WTC11 (cell line): ENCODE measurements around the gene UBXN6. TPM values are rescaled to one million over a fixed set of nuclear protein-coding genes. Genes with fewer than 3 reads are reported as not detected.

ENCODE experiments used
- ATAC-seq: fragments of 200-7000 bp; cut with Tn5 transposase; 2 replicates; pipeline ENCODE4 v1.10.0; 2021; ENCODE audit warnings: mild to moderate bottlenecking, moderate library complexity
- CTCF ChIA-PET: fragments of 300-600 bp; sonication (Branson Sonifier 250); formaldehyde crosslinking; loops from one replicate; lab custom pipeline; 2021; ENCODE audit warnings: antibody characterized with exemption; lab: Charles Lee
- POLR2A ChIA-PET: fragments of 350-600 bp; sonication (Branson Sonifier 250); formaldehyde crosslinking; loops from one replicate; lab custom pipeline; 2021; ENCODE audit warnings: antibody characterized with exemption; lab: Charles Lee
- DNase-seq: peaks from one replicate; pipeline ENCODE4 v3.0.0; 2021; ENCODE audit warnings: low spot score
- H3K27ac Mint-ChIP-seq: 2 replicates; pipeline ENCODE4 v1.8.0; 2021; ENCODE audit warnings: mixed read lengths
- H3K27me3 Mint-ChIP-seq: 2 replicates; pipeline ENCODE4 v1.8.0; 2021; ENCODE audit warnings: low read depth, mild to moderate bottlenecking, moderate library complexity, mixed read lengths
- H3K36me3 Mint-ChIP-seq: 2 replicates; pipeline ENCODE4 v1.8.0; 2021; ENCODE audit warnings: mixed read lengths
- H3K4me1 Mint-ChIP-seq: 2 replicates; pipeline ENCODE4 v1.8.0; 2022; ENCODE audit warnings: mixed read lengths
- H3K4me3 Mint-ChIP-seq: 2 replicates; pipeline ENCODE4 v1.8.0; 2021; ENCODE audit warnings: mild to moderate bottlenecking, moderate library complexity, mixed read lengths
- H3K9me3 Mint-ChIP-seq: 2 replicates; pipeline ENCODE4 v1.8.0; 2021; ENCODE audit warnings: mixed read lengths
- ATF1 ChIP-seq: sonication (generic); formaldehyde crosslinking; IDR thresholded peaks from 2 replicates; pipeline ENCODE4 v1.8.1; 2023; ENCODE audit warnings: mild to moderate bottlenecking, moderate library complexity, missing genetic modification reagents
- ATF3 ChIP-seq: sonication (generic); formaldehyde crosslinking; conservative IDR thresholded peaks from 2 replicates; pipeline ENCODE4 v1.8.1; 2022; ENCODE audit warnings: mild to moderate bottlenecking, missing genetic modification reagents
- CREB1 ChIP-seq: sonication (generic); formaldehyde crosslinking; IDR thresholded peaks from 2 replicates; pipeline ENCODE4 v1.8.0; 2023; ENCODE audit warnings: mild to moderate bottlenecking, missing genetic modification reagents
- CREM ChIP-seq: sonication (generic); formaldehyde crosslinking; IDR thresholded peaks from 2 replicates; pipeline ENCODE4 v1.8.1; 2022; ENCODE audit warnings: mild to moderate bottlenecking, missing genetic modification reagents, moderate library complexity
- FOXP1 ChIP-seq: sonication (generic); formaldehyde crosslinking; IDR thresholded peaks from 2 replicates; pipeline ENCODE4 v1.8.0; 2022; ENCODE audit warnings: missing genetic modification reagents, mild to moderate bottlenecking, moderate library complexity, borderline replicate concordance
- GTF2I ChIP-seq: fragments of 250-450 bp; sonication (Bioruptor Pico); conservative IDR thresholded peaks from 2 replicates; pipeline ENCODE4 v1.4.0; 2021; ENCODE audit warnings: mild to moderate bottlenecking
- IRF2 ChIP-seq: sonication (generic); formaldehyde crosslinking; IDR thresholded peaks from 2 replicates; pipeline ENCODE4 v1.8.0; 2022; ENCODE audit warnings: low read depth, missing genetic modification reagents, borderline replicate concordance
- MXD4 ChIP-seq: fragments of 250-450 bp; sonication (Bioruptor Pico); IDR thresholded peaks from 2 replicates; pipeline ENCODE4 v1.8.0; 2021; ENCODE audit warnings: mild to moderate bottlenecking, moderate library complexity, borderline replicate concordance
- NR3C1 ChIP-seq: sonication (generic); formaldehyde crosslinking; conservative IDR thresholded peaks from 2 replicates; pipeline ENCODE4 v1.8.1; 2023; ENCODE audit warnings: low read depth, mild to moderate bottlenecking, missing genetic modification reagents
- SMAD3 ChIP-seq: sonication (generic); formaldehyde crosslinking; IDR thresholded peaks from 2 replicates; pipeline ENCODE4 v1.8.0; 2022; ENCODE audit warnings: missing genetic modification reagents, mild to moderate bottlenecking, borderline replicate concordance
- TCF7 ChIP-seq: sonication (generic); formaldehyde crosslinking; IDR thresholded peaks from 2 replicates; pipeline ENCODE4 v1.8.0; 2022; ENCODE audit warnings: mild to moderate bottlenecking, low read depth, missing genetic modification reagents, moderate library complexity
- ZBTB21 ChIP-seq: sonication (generic); formaldehyde crosslinking; IDR thresholded peaks from 2 replicates; pipeline ENCODE4 v1.8.1; 2023; ENCODE audit warnings: mild to moderate bottlenecking, missing genetic modification reagents, borderline replicate concordance
- ZNF138 ChIP-seq: sonication (generic); formaldehyde crosslinking; conservative IDR thresholded peaks from 2 replicates; pipeline ENCODE4 v1.8.1; 2022; ENCODE audit warnings: mild to moderate bottlenecking, moderate library complexity, missing genetic modification reagents
- ZNF317 ChIP-seq: sonication (generic); formaldehyde crosslinking; IDR thresholded peaks from 2 replicates; pipeline ENCODE4 v1.8.1; 2023; ENCODE audit warnings: low read depth, mild to moderate bottlenecking, moderate library complexity, missing genetic modification reagents, borderline replicate concordance
- ZNF416 ChIP-seq: fragments of 250-450 bp; sonication (Bioruptor Pico); IDR thresholded peaks from 2 replicates; pipeline ENCODE4 v1.9.0; 2021; ENCODE audit warnings: mild to moderate bottlenecking, inconsistent platforms
- total RNA-seq: library from RNA; stranded (reverse); gene quantifications from 3 replicates; pipeline ENCODE4 v1.2.3, GENCODE V29; 2021
- TF ChIP-seq, protein P1 (sequence below): sonication (generic); formaldehyde crosslinking; IDR thresholded peaks from 2 replicates; pipeline ENCODE4 v1.8.0; 2023; ENCODE audit warnings: missing genetic modification reagents, mild to moderate bottlenecking, borderline replicate concordance
- TF ChIP-seq, protein P2 (sequence below): fragments of 250-450 bp; sonication (Bioruptor Pico); IDR thresholded peaks from 2 replicates; pipeline ENCODE4 v1.9.0; 2021; ENCODE audit warnings: mild to moderate bottlenecking, borderline replicate concordance
- TF ChIP-seq, protein P3 (sequence below): sonication (generic); formaldehyde crosslinking; IDR thresholded peaks from 2 replicates; pipeline ENCODE4 v1.8.0; 2022; ENCODE audit warnings: mild to moderate bottlenecking, missing genetic modification reagents
- TF ChIP-seq, protein P4 (sequence below): fragments of 250-450 bp; sonication (Bioruptor Pico); IDR thresholded peaks from 2 replicates; pipeline ENCODE4 v1.9.0; 2021; ENCODE audit warnings: moderate library complexity, mild to moderate bottlenecking, inconsistent platforms, borderline replicate concordance

Gene UBXN6
- total RNA-seq, 1 experiment from 2014 or later = 34.8 TPM

- no peak for TF ChIP-seq MXD4
- TF ChIP-seq NR3C1 (CRISPR knock-in tag) = no peak
- no peak for TF ChIP-seq GTF2I (CRISPR knock-in tag)
Observed at GRCh38 chr19:4429256-4429655, 28.3 kb downstream of the UBXN6 start (continued).

GRCh38 chr19:4428326-4428975 is 29.1 kb downstream of the UBXN6 start:
- Mint-ChIP-seq H3K27ac (no peak overlapping the region), H3K27me3 (no peaks in the 10 kb centered on the region), H3K36me3 (peaks cover 79% of the 10 kb centered on the region), H3K4me3 (no peak overlapping the region), H3K9me3 (no peaks in the 10 kb centered on the region), H3K4me1 (no peaks in the 10 kb centered on the region)
- TF ChIP-seq TCF7 (no peak), ZNF416 (CRISPR knock-in tag) (no peak), ATF1 (CRISPR knock-in tag) (no peak), ZNF138 (CRISPR knock-in tag) (no peak), SMAD3 (CRISPR knock-in tag) (no peak), CREB1 (CRISPR knock-in tag) (no peak), ZBTB21 (CRISPR knock-in tag) (no peak)
- DNase-seq = no peak
- CTCF ChIA-PET = no interaction called here
- no peak for ATAC-seq
- POLR2A ChIA-PET = no interaction called here

GRCh38 chr19:4425537-4425936 is 32.1 kb downstream of the UBXN6 start:
- Mint-ChIP-seq H3K9me3 (no peaks in the 10 kb centered on the region), H3K36me3 (peaks cover 65% of the 10 kb centered on the region), H3K4me1 (no peaks in the 10 kb centered on the region), H3K4me3 (no peak overlapping the region), H3K27me3 (no peaks in the 10 kb centered on the region), H3K27ac (peak overlapping the region; percentile 33; the same call in 1 of the 2 replicates)
- POLR2A ChIA-PET = no interaction called here
- no peak for DNase-seq
- CTCF ChIA-PET = no interaction called here
- ATAC-seq = no peak
- TF ChIP-seq ZNF416 (CRISPR knock-in tag) (no peak), FOXP1 (CRISPR knock-in tag) (no peak), ZNF317 (CRISPR knock-in tag) (no peak), ATF3 (CRISPR knock-in tag) (no peak), GTF2I (CRISPR knock-in tag) (no peak), ZNF138 (CRISPR knock-in tag) (no peak), ZBTB21 (CRISPR knock-in tag) (no peak), IRF2 (CRISPR knock-in tag) (no peak), MXD4 (no peak), CREM (CRISPR knock-in tag) (no peak)
- TF ChIP-seq, protein P1, sequence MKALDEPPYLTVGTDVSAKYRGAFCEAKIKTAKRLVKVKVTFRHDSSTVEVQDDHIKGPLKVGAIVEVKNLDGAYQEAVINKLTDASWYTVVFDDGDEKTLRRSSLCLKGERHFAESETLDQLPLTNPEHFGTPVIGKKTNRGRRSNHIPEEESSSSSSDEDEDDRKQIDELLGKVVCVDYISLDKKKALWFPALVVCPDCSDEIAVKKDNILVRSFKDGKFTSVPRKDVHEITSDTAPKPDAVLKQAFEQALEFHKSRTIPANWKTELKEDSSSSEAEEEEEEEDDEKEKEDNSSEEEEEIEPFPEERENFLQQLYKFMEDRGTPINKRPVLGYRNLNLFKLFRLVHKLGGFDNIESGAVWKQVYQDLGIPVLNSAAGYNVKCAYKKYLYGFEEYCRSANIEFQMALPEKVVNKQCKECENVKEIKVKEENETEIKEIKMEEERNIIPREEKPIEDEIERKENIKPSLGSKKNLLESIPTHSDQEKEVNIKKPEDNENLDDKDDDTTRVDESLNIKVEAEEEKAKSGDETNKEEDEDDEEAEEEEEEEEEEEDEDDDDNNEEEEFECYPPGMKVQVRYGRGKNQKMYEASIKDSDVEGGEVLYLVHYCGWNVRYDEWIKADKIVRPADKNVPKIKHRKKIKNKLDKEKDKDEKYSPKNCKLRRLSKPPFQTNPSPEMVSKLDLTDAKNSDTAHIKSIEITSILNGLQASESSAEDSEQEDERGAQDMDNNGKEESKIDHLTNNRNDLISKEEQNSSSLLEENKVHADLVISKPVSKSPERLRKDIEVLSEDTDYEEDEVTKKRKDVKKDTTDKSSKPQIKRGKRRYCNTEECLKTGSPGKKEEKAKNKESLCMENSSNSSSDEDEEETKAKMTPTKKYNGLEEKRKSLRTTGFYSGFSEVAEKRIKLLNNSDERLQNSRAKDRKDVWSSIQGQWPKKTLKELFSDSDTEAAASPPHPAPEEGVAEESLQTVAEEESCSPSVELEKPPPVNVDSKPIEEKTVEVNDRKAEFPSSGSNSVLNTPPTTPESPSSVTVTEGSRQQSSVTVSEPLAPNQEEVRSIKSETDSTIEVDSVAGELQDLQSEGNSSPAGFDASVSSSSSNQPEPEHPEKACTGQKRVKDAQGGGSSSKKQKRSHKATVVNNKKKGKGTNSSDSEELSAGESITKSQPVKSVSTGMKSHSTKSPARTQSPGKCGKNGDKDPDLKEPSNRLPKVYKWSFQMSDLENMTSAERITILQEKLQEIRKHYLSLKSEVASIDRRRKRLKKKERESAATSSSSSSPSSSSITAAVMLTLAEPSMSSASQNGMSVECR (CRISPR knock-in tag) = no peak
- TF ChIP-seq, protein P2, sequence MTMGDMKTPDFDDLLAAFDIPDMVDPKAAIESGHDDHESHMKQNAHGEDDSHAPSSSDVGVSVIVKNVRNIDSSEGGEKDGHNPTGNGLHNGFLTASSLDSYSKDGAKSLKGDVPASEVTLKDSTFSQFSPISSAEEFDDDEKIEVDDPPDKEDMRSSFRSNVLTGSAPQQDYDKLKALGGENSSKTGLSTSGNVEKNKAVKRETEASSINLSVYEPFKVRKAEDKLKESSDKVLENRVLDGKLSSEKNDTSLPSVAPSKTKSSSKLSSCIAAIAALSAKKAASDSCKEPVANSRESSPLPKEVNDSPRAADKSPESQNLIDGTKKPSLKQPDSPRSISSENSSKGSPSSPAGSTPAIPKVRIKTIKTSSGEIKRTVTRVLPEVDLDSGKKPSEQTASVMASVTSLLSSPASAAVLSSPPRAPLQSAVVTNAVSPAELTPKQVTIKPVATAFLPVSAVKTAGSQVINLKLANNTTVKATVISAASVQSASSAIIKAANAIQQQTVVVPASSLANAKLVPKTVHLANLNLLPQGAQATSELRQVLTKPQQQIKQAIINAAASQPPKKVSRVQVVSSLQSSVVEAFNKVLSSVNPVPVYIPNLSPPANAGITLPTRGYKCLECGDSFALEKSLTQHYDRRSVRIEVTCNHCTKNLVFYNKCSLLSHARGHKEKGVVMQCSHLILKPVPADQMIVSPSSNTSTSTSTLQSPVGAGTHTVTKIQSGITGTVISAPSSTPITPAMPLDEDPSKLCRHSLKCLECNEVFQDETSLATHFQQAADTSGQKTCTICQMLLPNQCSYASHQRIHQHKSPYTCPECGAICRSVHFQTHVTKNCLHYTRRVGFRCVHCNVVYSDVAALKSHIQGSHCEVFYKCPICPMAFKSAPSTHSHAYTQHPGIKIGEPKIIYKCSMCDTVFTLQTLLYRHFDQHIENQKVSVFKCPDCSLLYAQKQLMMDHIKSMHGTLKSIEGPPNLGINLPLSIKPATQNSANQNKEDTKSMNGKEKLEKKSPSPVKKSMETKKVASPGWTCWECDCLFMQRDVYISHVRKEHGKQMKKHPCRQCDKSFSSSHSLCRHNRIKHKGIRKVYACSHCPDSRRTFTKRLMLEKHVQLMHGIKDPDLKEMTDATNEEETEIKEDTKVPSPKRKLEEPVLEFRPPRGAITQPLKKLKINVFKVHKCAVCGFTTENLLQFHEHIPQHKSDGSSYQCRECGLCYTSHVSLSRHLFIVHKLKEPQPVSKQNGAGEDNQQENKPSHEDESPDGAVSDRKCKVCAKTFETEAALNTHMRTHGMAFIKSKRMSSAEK = no peak
- TF ChIP-seq, protein P3, sequence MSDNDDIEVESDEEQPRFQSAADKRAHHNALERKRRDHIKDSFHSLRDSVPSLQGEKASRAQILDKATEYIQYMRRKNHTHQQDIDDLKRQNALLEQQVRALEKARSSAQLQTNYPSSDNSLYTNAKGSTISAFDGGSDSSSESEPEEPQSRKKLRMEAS (CRISPR knock-in tag) = no peak
- TF ChIP-seq, protein P4, sequence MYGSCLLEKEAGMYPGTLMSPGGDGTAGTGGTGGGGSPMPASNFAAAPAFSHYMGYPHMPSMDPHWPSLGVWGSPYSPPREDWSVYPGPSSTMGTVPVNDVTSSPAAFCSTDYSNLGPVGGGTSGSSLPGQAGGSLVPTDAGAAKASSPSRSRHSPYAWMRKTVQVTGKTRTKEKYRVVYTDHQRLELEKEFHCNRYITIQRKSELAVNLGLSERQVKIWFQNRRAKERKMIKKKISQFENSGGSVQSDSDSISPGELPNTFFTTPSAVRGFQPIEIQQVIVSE (CRISPR knock-in tag) = no peak
